ENCODE results near the gene ACTR5. TPM values are rescaled to one million over a fixed set of nuclear protein-coding genes. Genes with fewer than 3 reads are reported as not detected.
"Not testable (repeated sequence)": the region's sequence is repeated elsewhere in the genome, so short reads cannot be mapped to it uniquely, and the experiment has no call there.

ACTR5 gene
- total RNA-seq, 1 experiment from 2014 or later, result 21.4 TPM

DNA sequence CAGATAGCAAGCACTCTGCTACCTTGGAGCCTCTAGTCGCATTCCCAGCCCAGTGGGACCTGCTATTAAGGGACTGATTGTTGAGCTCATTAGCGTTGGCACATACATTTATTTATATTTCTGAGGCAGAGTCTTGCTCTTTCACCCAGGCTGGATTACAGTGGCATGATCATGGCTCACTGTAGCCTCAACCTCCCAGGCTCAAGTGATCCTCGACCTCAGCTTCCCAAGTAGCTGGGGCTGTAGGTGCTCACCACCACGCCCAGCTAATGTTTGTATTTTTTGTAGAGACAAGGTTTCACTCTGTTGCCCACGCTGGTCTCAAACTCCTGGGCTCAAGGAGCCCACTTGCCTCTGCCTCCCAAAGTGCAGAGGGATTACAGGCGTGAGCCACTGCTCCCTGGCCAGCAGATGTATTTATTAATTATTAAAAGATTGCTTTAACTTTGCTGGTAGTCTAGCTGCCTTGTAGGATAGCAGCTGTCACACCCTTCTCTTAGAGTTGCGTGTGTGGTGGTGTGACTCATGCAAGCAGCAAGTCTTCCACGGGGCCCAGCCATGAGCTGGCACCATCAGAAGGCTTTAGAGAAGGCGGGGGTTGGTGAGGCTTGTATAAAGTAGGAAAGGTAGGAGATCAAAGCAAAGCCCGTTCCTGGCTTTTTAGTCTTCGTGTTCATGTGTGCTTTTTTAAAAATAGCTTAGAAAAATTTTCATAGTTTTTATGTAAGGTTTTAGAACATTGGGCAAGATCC is 16.5 kb downstream of the ACTR5 start:
- DNase-seq (ENCODE audit: low spot score), result peak; percentile 84

DNA sequence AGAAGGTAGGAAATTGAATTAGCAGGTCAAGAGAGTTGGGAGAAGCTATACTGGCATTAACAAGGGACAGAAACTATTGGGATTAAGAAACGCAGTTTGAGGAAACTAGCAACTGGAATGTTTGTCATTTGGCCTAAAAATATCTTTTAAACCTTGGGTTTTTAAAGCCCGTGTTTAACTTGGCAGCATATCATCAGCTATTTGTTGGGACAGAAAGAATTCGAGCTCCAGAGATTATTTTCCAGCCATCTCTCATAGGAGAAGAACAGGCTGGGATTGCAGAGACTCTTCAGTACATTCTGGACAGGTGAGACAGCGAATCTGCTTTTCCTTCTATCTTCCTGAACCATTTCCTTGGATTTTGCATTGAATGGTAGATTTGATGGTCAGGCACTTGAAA is 17.8 kb downstream of the ACTR5 start:
- no peak for DNase-seq (ENCODE audit: low spot score)

DNA sequence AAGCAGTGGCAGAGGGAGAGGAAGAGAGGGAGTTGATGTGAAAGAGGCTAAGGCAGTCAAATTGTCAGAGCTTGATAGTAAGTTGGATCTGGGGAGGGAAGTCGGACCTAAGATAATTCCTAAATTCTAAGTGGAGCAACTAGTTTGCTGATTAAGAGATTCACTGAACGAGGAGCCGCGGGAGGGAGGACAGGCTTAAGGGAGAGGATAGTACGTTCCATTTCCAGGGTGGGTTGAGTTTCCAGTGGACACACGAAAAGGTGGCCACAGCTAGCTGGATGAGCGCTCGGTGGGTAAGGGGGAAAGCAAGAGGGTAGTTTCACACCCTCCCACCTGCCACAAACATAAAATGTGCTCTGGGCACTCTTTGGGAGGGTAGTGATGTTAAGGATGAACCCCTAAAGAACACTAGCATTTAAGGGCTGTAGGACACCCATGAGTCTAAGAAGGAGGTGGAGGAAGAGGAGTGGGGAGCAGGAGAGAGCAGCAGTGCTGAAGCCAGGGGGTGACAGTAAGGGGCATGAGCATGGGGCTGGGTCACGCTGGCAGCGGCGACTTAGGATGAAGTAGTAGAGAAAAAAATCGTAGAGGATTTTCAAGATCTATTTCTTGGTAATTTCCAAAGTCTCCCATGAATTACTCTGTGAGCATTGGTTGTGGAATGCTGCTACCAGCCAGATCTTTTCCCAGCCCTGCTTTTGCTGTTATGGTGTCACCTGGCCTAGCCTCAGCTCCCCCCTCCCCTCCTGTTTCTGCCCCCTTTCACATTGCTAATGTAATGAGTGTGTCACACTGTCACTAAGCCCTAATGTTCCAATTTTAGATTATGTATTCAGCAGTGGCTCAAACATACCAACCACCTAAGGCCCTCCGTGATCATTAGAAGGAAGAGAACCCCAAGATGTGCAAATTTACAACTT is 21.4 kb downstream of the ACTR5 start:
- DNase-seq (ENCODE audit: low spot score), result no peak

DNA sequence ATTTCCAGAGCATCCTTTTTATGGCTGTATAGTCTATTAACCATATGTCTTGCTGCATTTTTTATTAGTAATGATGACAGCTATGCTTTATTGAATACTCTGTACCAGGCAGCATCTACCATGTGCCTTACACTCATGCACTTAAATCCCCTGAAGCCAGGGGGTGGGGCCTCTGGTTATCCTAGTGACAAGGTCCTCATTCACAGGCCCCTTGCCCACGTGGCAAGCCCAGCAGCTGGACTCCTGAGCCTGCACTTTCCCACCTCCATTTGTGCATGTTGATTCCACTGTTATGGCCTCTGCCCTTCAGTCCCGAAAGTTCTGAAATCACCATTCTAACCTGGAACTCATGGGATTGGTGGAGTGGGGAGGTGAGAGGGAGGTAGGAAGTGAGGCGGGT is 22.3 kb downstream of the ACTR5 start:
- DNase-seq (ENCODE audit: low spot score), result no peak

DNA sequence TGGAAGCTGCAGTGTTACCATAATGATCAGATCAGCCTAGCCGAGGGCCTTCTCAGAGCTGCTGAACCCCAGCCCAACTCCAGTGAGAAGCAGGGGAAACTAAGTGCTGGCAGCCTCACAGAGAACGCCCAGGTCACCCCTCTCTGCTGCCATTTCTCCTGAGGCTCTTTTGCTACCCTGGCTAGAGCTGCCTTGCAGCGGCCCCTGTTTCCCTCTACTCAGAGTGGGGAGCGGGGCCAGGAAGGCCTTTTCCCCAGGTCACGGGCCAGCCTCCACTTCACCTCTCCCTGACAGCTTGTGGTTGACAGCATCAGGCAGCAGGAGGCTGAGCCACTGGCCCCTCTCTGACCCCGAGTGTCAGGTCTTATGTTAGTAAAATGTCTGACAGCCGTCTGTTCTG is 22.7 kb downstream of the ACTR5 start:
- no peak for DNase-seq (ENCODE audit: low spot score)

DNA sequence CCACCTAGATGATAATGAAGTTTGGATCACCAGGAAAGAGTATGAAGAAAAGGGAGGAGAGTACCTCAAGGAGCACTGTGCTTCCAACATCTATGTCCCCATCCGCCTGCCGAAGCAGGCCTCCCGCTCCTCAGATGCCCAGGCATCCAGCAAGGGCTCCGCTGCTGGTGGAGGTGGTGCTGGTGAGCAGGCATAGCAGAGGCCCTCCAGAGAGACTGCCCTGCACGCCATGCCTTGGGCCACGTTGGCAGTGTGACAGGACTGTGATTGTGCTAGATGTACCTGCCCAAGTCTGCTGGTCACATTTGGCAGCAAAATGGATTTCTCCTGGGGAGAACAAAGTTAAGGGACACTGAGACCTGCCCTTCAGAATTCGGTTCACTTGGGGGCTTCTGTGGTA is 23.4 kb downstream of the ACTR5 start:
- no peak for DNase-seq (ENCODE audit: low spot score)

DNA sequence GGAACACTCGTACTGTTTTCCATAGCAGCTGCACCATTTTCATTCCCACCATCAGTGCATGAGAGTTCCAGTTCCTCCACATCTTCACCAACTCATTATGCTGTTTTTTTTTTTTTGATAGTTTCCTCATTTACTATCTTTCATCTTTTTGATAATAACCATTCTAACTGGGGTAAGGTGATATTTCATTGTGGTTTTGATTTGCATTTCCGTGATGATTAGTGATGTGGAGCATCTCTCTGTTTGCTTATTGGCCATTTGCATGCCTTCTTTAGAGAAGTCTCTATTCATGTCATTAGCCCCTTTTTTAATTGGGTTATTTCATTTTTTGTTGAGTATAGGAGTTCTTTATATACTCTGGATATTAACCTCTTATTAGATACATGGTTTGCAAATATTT is 25.9 kb downstream of the ACTR5 start:
- DNase-seq (ENCODE audit: low spot score), result no peak

DNA sequence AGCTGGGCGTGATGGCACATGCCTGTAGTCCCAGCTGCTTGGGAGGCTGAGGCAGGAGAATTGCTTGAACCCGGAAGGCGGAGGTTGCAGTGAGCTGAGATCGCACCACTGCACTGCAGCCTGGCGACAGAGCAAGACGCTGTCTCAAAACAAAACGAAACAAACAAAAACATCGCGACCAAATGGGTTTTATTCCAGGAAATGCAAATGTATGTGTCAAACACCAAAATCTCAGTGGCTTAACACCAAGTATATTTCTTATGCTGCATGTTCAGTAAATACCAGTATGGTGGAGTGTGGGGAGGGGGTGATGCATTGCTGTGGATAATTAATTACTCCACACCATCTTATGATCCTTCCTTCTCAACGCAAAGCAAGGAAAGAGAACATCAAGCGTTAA is 28.1 kb downstream of the ACTR5 start:
- DNase-seq (ENCODE audit: low spot score), result no peak

DNA sequence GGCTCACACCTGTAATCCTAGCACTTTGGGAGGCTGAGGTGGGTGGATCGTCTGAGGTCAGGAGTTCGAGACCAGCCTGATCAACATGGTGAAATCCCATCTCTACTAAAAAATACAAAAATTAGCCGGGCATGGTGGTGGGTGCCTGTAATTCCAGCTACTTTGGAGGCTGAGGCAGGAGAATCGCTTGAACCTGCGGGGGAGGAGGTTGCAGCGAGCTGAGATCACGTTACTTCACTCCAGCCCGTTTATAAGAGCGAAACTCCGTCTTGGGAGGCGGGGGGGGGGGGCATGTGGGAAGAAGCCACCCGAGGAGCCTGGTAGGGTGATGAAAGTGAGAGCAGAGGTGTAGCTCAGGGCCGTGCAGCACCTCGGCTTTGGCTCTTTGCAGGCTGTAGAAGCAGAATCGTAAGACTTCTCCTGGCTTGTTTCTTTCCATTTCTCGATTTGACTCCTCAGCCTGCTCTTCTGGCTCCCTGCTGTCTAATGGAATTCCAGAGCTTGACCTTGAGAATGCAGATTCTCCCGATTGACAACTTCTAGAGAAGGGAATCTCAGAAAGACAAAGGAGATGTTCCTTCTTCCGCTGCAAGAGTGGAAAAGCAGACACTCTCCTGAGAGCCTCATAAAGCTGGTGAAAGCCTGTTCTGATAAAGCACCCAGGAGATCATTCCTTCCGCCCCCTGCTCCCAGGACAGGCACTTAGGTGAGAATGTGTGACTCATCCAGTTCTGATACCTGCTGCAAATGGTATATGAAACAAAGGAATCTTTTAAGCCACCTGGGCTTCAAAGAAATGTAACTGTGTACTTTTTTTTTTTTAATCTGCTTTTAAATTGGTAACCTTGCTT is 31.2 kb downstream of the ACTR5 start:
- peak; percentile 83 for DNase-seq (ENCODE audit: low spot score)

DNA sequence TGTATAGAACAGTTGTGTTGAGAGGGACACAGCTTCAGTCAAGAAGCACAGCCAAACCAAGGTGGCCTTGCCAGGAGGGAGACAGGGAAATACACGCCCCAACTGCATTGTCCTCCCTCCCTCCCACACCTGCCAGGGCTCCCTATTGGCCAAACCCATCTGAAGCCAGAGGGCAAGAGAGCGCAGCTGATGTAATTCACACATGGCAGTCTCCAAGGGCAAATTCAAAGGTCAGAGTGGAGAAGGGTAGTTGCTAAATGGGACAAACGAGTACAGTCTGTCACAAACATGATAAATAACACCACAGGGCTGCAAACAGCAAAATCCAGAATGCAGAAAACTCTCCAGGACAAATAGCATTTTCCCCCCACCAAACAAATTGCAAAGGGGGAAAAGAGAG is 34.0 kb downstream of the ACTR5 start:
- DNase-seq (ENCODE audit: low spot score), result no peak

DNA sequence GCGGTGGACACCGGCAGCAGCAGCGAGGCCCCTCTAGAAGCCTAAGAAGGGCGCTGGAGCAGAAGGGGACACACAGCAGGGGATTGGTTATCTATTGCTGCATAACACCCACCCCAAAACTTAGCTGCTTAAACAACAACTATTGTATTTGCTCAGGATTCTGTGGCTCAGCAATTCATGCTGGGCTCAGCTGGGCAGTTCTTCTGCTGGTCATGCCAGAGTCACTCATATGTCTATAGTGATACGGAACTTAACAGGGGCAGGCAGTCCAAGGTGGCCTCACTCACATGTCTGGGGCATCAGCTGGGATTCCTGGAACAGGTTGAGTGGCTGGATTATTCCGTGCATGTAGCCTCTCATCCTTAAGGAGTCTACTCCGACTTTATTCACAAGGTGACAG is 39.6 kb downstream of the ACTR5 start:
- no peak for DNase-seq (ENCODE audit: low spot score)

DNA sequence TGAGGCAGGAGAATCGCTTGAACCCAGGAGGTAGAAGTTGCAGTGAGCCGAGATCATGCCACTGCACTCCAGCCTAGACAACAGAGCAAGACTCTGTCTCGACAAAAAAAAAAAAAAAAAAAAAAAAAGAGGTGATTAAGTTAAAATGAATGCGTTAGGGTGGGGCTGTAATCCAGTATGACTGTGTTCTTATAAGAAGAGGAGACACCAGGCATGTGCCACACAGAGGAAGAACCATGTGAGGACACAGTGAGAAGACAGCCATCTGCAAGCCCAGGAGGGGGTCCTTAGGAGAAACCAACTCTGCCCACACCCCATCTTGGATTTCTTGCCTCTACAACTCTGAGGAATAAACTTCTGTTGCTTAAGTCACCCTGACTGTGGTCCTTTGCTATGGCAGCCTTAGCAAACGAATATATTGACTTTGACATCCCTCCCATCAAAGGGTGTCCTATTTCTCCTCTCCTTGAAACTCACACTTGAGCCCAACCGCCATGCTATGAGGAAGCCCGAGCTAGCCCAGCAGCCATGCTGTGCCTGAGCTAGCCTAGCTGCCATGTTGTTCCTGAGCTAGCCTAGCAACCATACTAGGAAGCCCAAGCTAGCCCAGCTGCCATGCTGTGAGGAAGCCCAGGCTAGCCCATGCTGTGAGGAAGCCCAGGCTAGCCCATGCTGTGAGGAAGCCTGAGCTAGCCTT is 41.4 kb downstream of the ACTR5 start:
- no peak for DNase-seq (ENCODE audit: low spot score)

DNA sequence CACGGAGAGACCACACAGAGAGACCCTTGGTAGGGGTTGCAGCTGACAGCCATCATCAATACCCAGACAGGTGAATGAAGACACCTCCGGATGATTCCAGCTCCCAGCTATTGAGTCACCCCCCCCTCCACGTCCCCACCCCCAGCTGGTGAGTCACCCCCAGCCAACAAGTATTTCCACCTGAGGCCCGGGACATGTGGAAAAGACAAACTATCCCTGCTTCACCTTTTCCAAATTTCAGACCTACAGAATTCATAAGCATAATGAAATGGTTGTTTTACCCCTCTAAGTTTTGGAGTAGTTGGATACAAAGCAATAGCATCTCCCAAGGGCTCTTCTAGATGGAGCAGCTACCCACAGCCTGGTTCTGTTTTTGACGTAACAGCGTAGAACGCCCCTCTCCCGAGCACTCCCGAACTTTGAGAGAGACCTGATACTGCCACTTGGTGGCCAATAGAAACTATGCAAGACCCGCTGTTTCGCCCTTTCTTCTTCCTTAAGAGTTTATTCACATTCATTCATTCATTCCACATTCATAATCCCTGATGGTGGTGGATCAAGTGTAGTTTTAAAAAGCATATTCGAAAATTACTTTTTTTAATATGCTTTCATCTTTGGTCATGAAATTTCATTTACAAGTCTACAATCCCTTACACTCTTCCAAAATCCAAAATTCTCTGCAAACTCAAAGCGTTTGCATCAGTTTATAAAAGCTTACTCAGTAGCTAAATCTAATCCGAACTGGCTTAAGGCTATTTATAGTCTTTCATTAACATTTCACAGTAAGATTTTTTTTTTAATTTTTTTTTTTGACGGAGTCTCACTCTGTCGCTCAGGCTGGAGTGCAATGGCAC is 42.2 kb downstream of the ACTR5 start:
- DNase-seq (ENCODE audit: low spot score), result peak; percentile 62

DNA sequence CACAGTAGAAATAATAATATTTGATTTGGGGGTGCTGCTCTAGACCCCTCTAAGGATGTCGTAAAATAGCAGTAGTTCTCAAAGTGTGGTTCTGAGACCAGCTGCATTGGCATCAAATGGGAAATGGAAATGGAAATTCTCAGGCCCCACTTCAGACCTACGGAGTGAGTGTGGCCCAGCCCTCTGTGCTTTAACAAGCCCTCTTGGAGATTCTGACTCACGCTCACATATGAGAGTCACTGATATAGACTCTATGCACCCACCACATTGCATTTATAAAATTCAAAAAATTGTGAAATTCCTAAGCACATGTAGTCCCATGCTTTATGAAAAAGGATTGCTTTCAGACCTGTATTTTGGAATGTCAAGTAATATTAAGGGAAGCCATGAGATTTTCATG is 43.0 kb downstream of the ACTR5 start:
- no peak for DNase-seq (ENCODE audit: low spot score)

DNA sequence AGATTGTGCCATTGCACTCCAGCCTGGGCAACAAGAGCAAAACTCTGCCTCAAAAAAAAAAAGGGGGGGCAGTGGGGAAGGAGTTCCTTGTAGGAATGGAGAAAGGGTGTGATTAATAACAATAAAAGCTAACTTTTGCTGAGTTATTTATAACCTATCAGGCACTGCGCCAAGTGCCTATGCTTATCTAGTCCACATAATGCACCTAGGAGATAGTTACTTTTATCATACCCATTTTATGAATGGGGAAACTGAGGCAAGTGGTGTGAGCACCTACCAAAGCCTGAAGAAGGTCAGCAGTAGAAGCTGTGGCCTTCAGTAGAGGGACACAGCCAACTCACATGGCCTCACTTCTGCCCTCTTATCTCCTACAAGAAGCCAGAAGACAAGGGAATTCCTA is 43.7 kb downstream of the ACTR5 start:
- no peak for DNase-seq (ENCODE audit: low spot score)

DNA sequence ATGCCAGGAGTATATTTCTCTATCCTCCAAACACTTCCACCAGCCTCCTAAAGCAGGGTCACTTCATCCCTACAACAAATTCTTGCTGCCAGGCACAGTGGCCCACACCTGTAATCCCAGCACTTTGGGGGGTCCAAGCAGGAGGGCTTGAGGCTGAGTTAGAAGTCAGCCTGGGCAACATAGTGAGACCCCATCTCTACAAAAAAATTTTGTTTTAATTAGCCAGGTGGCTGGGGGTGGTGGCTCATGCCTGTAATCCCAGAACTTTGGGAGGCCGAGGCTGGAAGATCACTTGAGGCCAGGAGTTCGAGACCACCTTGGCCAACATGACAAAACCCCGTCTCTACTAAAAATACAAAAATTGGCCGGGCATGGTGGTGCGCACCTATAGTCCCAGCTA is 45.8 kb downstream of the ACTR5 start:
- DNase-seq (ENCODE audit: low spot score), result not testable (repeated sequence)

DNA sequence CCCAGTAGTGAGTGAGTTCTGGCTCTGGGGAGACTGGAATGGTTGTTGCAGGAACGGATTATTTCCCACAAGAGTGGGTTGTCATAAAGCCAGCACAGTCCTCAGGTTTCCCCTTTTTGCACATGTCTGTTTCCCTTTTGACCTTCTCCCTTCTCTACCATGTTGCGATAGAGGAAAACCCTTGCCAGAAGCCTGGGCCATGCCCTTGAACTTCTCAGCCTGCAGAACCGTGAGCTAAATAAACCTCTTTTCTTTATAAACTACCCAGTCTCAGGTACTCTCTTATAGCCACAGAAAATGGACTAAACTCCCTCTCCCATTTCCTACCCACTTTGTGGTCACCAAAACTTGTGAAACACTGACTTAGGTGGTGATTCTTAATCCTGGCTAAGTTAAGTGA is 50.0 kb downstream of the ACTR5 start:
- DNase-seq (ENCODE audit: low spot score), result no peak

DNA sequence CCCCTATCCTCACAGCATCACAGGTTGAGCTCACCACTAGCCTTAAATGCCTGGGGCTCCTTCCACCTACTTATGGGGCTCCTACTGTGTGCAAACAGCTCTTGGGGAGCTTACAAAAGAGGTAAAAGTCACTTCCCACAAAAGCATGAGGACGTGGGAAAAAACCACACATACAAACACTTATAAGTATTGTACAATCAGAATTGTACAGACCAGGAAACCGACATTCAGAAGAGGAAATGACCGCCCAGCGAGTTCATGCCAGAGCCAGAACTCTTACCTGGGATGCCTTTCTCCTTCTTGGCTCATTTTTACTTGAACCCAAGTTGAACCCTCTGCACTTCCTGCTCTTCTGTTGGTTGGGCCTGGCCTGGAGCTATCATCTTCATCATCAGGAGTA is 50.9 kb downstream of the ACTR5 start:
- no peak for DNase-seq (ENCODE audit: low spot score)

DNA sequence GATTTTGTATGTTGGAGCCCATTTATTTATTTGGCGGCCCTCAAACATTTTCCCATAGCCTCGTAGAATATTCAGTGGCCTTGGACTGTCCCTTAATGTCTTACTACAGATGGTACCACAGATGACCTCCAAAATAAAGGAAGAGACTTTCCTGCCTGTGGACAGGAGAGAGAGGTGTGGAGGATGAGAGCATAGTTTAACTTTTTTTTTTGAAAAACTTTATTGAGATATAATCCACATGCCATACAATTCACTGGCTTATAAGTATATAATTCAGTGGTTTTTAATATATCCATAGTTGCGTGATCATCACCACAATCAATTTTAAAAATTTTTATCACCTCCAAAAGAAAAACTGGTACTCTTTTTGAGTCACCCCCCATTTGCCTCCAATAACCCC is 52.6 kb downstream of the ACTR5 start:
- no peak for DNase-seq (ENCODE audit: low spot score)

DNA sequence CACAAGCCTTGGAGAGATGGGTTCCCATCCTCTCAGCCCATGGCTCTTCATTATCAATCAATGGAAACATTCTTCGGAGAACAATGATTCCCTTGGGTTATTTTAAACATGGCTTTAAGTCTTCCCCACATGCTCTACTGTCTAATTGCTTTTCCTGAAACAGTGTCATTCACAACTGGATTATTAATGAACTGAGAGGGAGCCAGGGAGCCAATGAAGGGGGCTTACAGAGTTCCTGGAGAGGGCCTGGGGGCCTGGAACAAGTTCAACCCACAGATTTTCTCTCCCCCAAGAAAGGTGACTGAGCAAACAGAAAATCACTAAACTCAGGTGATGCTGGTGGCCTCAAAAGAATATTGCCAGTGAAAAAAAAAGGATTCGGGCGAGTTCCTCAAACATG is 56.0 kb downstream of the ACTR5 start:
- DNase-seq (ENCODE audit: low spot score), result no peak
